HUDEP-2 (cell line): ENCODE results near the gene ARSB.

ENCODE experiments used
- DNase-seq, 76 experiments: peaks; one replicate each; lab custom pipeline; 2025; ENCODE audit not compliant: unreplicated experiment in 76 of 76; lab: John Stamatoyannopoulos, UW

ARSB gene

DNA sequence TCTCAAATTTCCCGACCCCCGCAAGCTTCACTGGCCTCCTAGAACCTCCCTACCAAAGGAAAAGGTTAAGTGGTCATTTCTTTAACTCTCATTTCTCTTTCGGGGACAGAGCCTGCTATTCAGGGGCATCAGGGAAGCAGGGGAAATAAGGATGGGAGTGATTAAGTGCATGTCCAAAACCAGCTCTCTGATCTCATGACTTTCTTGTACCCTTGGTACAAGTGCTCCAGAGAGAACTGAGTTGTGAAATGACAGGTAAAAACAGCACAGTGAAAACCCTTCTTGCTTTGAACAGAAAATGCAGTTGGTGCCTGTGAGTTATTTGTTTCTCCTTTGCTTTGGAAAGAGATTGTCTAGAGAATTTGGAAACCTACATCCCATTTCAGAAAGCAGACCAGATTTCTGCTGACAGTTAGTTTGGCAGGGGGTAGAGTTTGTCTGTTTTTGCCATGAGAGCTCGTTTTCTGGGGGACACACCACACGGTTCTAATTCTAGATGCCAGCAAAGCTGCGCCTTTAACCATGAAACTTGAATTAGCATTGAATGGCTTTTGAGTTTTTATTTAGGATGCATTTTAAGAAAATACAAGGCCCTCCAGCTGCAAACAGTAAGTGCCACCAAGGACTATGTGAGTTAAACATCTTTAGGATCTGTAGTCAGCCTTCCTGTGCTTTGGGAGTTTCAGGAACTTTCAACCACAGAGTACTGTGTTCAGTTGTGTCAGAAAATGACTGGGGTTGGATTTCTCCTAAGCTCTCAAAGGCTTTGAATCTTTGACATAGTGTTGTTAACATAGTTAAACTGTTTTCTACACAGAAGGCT, 174.8 kb downstream of the ARSB start:
- DNase-seq: no peak

DNA sequence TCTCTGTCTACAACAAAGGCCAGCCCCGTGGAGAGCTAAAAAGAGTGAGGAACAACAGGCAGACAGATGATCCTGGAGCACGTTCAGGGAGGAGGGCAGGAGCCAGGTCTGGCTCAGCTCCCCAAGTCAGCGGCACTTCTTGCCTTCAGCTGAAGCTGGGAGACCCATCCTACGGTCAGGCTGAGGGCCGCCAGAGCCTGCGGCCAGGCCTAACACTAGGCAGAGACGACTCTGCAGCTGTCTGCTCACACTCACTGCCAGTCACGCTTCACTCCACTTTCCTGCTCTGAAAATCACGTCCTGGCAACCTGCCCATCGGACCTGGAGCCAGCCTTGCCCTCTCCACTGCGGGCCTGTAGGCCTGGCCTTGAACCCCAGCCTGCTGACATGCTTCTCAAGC, 175.7 kb downstream of the ARSB start:
- no peak for DNase-seq

DNA sequence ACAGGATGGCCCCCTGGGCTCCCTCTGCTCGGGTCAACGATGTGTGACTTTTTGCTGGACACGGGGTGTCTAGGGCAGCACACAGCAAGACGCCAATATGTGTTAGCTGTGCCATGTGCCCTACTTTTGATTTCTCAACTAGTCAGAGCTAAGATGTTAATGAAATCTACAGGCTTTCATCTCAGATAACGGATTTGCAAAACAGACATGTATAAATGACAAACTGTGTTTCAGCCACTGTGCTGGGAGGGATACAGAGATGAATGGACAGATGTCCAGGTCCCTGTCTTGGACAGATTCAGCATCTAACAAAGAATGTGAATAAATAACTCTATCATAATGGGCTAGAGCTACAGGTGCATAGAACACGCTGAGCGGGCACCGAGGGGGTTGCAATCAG, 176.3 kb downstream of the ARSB start:
- DNase-seq: no peak

DNA sequence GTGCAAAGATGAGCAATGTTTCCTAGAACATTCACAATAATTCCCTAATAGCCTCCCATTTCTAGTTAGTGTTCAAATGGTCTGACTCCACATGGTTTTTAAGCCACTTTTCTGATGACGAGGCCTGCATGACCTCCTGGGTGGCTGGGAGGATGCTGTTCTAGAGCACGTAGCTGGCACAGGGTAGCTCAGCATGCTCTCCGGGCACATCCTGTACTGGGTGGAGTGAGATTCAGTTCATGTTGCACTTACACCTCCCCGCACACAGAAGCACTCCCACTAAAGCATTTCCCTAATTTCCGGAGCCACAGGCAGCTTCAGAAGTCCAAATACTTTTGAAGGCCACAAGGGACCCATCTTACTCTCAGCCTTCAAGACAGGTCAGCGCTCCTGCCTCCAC, 176.7 kb downstream of the ARSB start:
- no peak for DNase-seq

DNA sequence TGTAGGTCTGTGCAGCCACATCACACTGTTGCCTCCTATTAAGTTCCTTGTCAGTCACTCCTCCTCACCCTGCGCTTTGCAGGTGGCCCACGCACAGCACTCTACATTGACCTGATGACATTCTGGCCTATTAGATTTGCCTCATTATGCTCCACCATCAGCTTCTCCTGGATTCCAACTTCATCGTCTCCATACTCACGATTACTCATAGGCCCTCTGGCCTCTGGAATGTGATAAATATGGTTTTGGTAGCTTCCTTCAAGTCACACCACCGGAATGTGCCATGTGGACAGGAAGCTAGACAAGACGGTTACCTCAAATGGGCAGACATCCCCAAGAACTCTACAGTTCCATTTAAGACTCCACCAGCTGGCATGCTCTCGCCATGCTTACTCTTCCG, 178.6 kb downstream of the ARSB start:
- no peak for DNase-seq

DNA sequence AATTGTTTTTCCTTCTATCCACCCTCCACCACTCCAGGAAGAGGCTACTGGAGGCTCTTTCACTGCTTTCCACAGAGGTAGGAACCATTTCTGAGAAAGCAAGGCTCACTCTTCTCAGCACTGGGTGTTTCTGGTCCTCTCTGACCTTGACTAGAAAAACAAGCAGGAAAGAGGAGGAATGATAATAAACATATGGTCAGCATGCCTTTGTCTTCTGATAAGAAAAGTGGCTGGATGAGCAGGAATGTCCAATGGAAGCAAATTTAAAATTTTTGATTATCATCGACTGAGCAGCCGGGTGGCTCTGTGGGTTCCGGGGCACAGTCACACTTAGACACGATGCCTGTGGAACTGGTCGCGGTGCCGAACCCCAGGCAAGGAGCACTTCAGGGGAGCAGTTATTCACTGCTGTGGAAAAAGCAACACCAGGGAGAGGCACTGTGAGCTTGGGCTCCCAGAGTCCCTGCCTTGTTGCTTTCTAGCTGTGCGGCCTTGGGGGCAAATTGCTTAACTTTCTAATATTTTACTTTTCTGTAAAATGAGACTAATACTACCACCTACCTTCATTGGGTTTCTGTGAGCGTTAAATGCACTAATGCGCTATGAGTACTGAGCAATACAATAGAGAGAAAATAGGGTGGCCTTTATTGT, 179.5 kb downstream of the ARSB start:
- DNase-seq: no peak

DNA sequence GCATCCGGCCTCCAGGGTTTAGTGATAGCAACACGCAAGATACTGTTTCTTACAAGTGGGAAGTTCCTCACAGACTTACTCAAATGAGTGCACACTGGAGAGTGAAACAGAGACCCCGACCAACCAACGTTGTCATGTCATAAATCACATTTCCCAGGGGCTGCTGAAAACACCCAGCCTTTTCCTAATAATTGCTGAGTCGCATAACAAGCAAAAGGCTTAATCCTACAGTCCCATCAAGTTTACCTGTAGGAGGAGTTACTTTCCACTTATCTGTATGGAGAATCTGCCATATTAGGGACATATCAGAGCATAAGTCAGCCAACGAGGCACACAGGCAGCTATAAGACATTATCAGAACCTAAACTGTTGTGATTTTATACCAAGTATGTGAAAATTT, 180.1 kb downstream of the ARSB start:
- DNase-seq: no peak

DNA sequence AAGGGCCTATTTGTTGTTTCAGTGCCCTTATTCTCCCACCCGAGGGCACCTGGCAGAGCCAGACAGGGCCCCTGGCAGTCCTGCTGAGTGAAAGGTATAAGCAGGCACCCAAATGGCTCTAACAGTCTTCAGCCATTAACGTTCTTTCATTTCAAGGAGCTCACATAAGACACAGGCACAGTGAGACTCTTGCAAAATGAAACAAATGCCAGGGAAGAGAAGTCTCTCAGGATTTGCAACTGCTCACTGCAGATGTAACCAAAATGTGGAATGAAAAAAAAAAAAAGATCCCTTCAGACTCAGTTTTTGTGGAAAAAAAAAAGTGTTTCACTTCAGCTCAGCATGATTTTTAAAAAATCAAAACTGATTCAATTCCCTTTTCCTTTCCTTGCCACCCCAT, 181.2 kb downstream of the ARSB start:
- no peak for DNase-seq

DNA sequence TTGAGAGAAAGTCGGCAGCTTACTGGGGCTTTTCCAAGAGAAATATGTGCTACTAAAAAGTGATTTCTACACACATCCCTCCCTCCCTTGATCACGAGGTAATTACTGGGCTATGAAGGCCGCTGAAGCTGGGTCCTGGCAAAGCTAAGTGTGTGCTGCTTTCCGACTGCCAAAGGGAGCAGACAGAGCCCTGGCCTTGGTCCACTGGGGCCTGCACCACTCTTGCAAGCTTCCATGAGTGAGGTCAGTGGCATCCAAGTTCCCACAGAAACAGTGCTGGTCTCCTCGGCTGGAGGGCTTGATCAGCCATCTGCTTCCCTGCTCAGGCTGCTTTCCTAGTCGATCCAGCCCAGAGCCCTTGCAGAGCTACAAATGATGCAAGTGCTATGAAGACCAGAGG, 181.8 kb downstream of the ARSB start:
- DNase-seq: no peak

DNA sequence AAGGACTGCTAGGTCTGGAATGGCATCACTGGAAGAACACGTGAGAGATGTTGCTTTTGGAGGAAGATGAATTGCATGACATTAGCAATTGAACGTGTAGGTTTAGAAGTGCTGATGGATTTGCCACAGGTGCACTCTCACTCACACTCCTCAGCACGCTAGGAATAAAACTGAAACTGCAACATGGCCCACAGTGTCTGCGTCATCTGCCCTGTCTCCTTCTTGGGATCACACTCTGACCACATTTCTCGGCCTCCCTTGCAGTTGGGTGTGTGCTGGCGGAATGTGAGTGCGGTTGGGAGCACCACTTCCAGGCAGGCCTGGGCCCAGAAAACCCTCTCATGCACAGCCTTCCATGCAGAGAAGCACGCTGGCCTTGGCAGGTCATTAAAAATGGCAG, 183.7 kb downstream of the ARSB start:
- no peak for DNase-seq

DNA sequence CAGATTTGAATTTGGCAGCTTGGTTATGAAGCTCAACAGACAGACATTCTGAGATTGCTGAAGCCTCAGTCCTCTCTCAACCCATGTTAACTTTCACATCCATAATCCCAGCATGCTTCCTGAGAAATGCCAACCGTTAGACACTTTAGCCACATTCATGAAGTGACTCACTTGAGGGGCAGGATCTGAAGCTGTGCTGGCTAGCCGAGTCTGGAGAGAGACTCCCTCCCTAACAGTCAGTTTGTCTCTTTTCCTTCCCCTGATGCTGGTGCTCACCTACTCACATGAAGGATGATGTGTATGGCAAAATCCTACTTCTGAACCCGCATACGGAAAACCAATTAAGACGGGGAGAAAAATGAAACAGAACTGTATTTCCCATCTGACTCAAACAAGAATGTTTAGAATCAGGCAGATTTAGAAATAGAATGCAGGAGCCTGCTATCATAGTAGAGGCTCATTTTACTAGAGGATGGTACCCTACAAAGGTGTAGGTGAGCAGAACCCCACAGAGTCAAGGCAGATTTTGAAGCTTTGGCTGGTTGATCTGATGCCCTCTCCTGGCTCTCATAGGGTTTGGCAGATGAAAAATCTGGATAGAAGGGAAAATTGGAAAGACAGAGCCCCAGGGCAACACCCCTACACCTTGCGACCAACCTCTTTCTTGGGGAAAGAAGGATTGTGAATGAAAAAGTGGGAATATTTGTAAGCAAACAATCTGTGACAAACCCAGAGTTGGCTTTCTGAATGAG, 185.7 kb downstream of the ARSB start:
- DNase-seq: no peak

DNA sequence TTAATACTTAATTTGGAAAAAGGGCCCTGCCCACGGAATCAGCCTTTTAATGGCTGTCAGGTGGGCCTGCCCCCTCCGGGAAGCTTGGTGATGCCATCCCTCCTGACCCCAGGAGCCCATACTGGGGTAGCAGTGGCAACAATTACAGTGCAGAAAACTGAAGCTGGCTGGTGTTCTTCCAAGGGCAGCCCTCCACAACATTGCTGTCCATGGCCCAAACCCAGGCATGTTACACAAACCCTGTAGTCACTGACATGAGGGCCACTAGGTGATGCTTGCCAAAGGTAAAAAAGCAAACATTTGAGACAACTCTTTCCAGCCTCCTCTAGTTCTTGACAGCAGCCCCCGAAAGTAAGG, 186.5 kb downstream of the ARSB start:
- no peak for DNase-seq

DNA sequence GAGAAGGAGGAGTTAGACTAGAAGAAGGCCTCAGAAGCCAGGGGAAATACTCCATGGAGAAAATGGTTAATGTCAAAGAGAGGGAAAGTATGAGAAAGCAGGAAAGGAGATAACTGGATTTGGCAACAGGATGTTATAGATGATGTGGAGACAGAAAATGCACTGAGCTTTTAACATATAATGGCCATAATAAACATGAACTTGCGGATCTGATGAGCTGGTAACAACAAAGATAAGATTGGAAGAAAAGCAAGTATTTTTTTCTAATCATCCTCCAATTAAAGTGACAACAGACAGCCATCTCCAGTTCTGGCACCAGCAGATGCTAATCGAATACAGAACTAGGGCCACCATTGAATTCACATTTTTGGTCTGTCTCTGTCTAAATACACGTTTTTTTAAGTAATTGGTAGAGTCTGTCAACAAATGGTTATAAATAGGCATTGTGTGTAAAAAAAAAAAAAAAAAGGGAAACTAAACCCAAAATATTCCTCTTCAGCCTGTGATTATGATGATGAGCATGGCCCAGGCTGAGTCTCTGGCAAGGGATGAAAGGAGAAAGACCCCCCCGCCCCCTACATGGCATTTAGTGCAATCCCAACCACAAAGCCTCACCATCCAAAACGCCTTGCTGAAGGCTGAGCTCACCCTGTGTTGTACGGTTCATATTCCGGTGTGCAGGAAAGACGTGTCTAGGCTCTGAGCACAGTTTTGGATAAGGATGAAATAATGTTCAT, 187.0 kb downstream of the ARSB start:
- no peak for DNase-seq

DNA sequence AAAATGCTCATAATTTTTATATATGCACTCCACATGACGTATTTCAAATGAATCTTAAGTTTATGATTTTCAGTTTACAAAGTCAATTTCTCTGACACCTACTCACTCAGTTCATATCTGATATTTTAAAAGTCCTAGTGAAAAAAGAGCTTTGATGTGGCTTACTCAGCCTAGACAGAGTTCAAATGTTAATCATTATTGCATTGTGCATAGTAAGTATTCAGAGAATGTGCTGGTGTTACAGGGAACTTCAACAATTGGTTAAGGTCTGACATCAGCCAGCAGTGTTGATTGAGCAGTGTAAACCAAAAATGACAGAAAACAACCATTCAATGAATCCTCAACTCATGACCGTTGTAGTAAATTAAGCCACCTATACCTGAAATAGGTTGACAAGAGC, 189.4 kb downstream of the ARSB start:
- no peak for DNase-seq

DNA sequence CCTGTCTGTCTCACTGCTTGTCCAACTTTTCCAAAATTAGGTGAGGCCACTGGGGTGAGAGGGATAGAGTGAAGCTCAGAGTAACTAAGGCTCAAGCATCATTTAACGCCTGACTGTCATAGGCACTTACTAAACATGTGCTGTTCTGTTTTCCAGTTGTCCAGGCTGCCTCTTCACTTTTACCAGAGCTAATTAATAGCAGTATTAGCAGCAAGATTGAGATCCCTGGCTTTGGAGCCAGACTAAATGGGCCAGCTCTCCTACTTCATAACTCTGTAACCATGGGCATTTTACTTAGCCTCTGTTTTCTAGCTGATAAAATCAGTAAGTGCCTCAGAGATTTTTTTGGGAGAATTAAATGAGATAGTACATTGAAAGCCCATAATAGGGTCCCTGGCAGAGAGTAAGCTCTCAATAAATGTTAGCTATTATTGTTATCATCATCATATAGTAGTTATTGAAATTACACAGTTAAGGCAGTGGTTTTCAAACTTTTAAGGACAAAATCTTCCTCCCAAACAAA, 190.4 kb downstream of the ARSB start:
- DNase-seq: no peak

DNA sequence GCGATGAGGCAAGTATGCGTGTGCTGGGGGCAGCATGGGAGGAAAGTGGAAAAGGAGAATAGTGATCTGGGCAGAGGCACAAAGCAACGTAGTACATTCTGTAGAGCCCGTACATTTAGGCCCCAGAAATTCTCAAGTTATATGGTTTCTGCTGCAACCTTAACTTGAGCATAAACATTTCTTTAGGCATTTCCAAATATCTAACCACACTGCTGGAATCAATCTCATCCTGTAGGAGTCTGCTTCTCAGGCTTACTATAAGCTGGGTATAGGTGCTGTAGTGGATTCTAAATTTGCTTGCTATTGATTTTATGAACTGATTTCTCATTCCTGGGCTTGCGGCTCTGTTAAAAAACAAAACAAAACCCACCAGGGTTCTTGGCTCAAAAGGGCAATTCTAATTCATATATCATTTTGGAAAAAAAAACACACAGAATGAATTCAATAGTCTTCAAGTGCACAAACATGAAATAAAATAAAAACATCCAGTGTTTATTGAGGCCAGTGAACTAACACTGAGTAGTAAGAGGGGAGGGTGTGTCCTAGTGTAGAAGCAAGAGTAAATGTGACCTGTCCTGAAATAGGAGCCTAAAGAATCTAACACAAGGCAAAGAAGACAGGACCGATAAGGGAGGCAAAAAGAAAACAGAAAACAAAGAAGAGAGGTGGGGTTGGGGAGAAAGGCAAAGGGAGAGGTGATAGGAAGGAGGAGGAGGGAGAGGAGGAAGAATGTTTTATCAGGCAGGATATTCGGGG, 191.0 kb downstream of the ARSB start:
- no peak for DNase-seq

DNA sequence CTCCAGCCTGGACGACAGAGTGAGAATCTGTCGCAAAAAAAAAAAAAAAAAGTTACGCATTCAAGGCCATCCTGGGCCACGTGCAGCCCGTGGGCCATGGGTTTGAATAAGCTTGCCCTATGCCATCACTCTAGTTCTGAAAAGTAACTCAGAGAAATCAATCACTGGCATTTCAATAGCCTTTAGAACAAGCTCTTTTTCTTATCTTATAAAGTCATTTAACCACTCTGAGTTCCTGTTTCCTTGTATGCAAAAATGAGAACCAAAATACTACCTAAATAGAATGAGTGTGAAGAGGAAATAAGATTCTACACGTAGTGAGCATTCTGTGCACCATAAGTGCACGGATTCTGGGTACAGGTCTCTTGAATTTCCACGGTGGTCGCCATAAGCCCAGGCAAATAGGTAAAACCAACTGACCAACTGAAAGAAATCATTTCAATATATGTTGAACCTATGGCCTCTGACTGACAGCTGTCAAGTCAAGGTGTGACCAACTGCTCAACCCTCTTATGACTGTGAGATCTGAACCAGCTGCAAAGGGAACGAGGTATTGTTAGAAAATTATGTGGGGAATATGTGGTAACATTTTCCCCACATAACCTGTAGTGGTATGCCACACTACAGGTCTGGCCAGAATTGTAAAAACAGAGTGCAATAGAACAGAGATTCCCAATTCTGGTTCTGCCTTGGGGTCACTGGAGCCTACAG, 192.6 kb downstream of the ARSB start:
- DNase-seq: no peak

DNA sequence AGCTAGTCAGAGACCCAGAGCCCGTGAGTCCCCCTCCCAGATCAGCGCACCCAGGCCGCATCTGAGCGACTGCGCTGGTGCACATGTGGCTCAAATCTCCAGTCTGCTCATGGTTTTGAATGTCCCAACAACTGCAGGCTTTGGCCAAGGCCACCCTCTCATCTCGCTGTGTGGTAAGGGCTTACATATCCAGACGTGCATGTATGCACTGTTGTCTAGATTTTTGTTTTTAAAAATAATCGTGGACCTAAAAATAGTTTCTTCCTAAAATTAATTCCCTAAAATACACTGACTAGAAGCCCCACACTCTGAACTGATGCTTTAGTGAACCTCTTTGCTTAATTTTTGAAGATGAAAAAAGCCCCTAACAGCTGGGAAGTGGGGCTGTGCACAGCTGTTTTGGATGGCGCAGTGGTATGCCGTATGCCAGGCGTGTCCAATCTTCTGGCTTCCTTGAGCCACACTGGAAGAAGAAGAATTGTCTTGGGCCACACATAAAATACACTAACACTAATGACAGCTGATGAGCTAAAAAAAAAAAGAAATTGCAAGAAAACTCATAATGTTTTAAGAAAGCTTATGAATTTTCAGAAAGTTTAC, 193.5 kb downstream of the ARSB start:
- DNase-seq: no peak

DNA sequence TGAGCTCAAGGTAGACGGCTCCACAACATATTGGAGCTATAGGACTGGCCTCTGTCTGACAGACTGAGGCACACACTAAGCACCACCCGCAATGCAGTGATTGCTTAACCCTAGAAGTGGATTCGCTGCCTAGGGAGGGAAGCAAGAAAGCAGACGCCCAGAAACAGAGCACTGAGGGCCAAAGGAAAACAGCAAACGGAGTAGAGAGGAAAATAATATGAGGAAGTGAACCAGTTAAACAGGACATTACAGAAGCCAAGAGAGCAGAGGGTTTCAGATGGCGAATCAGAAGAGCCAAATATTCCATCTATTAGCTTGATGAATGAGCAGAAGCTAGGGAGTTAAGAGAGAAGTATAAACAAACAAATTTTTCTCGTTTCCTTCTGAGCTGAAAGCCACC, 197.3 kb downstream of the ARSB start:
- no peak for DNase-seq
